Islet of Langerhans (tissue), 1 donor: ENCODE results near the gene NFATC3.

Experiments
- FAIRE-seq: peaks from one replicate; lab custom pipeline; 2011; peaks lifted over from hg19 to GRCh38; lab: Jason Lieb, UNC

NFATC3 gene

DNA sequence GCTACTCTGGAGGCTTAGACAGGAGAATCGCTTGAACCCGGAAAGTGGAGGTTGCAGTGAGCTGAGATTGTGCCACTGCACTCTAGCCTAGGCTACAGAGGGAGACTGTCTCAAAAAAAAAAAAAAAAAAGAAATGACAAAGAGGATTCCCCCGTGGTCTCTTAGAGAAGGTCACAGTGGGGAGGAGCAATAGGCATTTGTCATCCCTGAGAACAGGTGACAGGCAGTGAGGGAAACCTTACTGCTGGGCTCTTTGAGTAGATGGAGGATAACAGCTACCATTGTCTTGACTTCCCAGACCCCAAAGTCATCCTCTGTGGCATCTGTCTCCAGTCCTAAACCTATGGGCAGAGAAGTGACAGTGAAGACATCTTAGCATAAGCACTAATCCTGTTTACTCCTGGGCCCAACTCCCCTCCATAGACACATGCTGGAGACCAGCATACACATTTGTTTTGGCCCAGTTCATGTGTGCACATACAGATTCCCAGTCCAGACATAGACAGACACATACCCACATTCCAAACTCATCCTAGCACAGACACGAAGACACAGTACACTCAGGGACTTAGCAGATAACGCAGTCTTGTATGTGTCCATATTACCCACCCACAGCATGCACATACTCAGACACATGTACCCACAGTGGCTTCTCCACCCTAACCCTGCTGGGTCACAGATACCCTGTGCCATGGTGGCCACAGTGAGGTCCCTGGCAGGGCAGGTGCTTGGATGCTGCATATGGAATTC lies 148.1 kb downstream of the NFATC3 start:
- no peak for FAIRE-seq

DNA sequence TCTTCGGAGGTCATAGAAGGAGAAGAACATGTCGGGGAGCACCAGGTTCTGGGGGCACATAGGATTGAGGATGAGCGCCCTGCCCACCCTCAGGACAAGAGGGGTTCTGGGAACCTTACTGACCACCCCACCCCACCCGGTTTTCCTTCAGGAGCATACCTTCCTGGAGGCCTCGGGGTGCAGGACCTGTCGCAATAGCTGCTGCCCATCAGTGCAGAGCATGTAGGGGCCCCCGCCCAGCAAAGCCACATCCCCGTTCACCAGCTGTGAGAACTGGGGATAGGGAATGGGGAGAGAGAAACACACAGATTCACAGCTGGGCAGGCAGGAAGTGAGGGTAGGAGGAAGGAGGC lies 148.6 kb downstream of the NFATC3 start:
- no peak for FAIRE-seq

DNA sequence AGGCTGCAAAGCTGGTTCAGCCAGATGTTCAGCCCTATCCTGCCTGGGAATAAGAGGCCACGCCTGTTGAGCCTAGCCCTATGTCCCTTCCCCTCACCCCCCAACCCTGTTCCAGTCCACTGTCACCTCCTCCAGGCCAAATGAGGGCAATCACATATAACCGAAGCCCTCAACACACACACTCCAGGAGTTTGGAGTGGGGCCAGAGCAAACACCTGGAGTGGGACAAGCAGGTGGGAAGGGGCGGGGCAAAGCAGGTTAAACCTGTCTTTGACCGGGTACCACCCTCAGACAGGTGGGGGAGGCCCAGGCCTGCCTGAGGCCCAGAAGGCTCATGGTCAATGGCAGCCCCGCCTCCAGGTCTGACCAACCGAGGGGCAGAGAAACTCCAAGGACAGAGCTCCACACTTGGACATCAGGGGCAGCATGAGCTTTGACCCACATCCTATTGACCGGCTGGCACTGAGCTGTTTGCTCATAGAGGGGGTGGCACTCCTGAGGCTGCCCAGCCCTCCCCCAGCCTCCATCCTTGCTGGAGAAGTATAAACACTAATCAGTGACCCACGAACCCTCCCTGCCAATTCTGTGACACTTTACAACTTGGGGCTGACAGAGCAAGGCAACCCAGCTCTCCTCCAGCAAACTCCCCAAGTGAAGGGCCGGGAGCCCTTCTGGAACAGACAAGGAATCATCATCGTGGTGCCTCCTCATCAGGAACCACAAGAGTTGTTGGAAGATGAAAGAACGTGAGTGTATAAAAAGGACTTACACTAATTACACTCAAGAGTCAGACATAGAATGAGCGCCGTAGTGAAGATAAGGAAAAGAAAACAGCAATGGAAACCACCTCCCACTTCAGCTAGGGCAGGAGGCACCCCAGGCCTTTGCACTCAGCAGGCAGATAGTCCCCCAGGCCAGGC lies 149.3 kb downstream of the NFATC3 start:
- FAIRE-seq: no peak

DNA sequence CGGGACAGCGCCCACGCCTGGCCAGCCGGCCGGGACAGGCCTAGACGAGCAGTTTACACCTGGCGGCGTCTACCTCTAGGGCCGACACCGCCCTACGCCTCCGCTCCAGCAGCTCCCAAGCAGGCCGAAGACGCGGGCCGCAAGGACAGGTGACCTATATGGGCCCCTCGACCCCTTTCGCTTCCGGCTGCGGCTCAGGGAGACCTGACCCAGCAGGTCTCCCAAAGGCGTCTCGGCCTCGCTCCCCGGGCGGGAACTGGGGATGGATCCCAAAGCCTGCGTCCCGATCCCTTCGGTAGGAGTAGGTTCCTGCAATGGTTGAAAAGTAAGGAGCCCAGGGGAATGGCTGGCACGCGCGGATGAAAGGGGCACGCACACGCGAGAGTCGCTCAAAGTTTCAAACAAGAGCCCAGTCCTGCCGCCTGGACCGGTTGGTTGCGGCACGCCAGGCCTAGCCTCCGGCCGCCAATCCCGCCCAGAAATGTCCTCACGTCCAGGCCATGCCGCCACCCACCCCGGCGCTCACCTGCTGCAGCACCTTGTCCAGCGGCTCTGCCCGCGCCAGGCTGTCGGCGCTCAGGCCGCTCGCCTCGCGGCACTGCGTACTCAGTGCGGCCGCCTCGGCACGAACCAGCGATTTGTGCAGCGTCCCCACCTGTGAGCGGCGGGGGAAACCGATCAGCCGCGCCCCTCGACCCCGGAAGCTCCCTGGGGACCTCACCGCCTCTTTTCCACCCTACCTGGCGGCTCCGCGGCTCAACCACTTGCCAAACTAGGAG lies 150.1 kb downstream of the NFATC3 start:
- FAIRE-seq: no peak

DNA sequence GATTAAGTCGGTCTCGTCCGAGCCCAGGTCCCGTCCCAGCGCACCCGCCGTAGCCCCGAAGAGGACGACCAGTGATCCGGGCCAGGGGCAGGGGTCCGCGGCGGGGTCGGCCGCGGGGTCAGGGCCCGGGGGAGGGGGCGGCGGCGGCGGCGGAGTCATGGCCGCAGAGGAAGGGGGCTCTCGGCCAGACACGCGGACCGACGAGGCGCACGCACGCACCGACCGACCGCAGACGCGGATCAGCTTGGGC lies 150.6 kb downstream of the NFATC3 start, which contains the start of gene ESRP2:
Gene ESRP2 (minus strand): TSS at position 241 of the 250 bp plus-strand sequence. CDS start 82 bp downstream, at position 159.
- FAIRE-seq: no peak

DNA sequence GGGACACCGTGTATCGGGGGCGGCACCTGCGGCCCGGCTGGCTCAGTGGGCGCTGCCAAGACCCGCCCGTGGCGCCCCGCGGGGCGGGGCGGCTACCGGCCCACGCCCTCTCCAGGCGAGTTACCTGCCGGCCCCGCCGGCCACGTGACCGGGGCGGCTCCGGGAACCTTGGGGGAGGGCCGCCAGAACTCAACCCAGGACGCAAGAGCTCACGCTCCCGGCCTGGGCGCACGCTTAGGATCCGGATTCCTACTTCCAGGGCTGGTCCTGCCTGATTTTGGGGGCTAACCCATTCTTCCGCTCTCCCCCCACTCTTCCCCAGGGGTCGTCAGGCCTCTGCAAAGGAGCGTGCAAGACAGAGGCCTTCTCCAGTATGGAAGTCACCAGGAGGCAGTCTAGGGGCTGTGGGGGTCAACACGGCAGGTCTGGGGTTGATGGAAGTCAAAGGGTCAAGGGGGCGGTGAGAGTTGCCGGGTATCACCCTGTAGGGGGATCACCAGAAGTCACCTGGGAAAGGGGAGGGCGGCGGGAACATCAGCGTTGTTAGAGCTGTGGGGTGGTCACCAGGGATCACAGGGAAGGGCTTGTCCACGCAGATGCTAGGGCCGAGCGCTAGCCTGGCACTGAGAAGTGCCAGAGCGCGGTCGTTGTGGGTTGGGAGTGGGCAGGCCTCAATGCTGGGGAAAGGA lies 151.1 kb downstream of the NFATC3 start:
- FAIRE-seq: no peak

DNA sequence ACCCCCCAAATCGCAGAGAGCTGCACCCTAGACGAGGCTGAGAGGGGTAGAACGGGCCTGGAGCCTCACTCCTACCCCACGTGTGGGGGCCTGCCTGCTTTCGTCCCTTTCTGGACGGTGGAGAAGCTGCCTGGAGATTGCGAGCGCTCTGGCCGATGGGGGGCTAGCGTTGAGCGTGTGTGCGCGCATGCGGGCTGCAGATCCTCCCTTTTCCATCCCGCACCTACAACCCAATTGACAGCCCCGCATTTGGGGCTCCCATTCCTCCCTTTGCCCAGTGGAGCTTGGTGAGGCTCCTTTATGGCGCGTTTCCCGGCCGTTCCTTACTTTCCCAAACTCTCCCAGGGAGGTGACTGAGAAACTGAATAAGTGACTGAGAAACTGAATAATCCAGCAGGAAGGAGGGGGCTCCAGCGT lies 151.7 kb downstream of the NFATC3 start:
- FAIRE-seq: no peak

DNA sequence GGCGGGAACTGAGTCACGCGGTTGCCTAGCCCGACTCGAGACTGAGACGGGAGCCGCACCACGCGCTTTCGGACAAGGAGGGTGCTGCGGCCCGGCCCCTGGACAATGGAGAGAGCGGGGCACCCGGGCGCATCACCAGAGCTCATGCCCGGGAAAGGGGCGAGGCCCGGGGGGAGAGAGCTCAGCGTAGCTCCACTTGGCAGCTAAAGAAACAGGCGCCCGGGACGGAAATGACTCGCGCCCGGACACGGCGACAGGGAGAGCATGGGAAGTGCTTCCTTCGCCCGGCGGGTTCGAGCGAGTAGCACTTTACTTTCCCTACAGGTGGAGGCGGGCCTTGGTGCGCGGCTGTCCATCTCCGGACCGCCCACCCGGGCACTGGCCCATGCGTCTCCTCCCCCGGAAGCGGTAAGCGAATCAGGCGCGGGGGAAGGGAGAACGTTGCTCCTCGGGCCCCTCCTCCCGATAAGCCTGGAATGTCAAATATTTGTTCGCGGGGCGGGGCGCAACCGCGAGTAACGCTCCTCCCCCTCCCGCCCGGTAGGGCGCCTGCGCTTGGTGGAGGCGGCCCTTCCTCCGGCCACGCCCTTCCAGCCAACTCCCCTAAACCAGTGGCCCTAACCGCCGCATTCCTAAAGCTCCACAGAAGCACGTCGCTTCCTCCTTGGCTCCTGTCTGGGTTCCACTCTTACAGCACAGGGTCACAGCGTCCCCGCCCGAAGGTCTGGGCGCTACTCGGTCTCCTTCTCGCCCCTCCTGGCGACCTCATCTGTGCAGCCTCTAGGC lies 152.3 kb downstream of the NFATC3 start:
- no peak for FAIRE-seq

DNA sequence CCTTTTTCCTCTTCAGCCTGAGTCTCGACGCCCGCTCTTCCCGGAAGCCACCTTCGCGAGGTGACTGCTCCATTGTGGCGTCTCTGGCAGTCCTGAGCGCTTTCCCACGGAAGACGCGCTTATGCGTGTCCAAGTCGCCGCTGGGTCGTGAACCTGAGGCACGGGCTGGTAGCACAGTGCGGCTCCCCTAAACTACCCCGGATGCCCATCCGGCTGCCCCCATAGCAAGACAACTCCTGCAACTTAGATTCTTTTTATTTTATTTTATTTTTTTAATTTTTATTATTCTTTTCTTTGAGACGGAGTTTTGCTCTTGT lies 152.8 kb downstream of the NFATC3 start:
- FAIRE-seq: no peak

DNA sequence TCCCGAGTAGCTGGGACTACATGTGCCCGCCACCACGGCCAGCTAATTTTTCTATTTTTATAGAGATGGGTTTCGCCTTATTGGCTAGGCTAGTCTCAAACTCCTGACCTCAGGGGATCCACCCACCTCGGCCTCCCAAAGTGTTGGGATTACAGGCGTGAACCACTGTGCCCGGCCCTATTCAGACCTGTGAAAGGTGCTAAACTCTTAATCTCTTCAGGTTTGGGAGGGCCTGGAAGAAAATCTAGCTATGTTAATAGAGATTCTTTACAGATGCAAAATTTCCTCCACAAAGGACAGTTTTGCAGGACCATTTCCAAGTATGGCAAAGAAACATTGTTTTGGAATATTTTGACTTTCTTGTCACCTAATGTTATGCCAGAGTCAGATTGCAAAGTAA lies 156.9 kb downstream of the NFATC3 start:
- FAIRE-seq: no peak

DNA sequence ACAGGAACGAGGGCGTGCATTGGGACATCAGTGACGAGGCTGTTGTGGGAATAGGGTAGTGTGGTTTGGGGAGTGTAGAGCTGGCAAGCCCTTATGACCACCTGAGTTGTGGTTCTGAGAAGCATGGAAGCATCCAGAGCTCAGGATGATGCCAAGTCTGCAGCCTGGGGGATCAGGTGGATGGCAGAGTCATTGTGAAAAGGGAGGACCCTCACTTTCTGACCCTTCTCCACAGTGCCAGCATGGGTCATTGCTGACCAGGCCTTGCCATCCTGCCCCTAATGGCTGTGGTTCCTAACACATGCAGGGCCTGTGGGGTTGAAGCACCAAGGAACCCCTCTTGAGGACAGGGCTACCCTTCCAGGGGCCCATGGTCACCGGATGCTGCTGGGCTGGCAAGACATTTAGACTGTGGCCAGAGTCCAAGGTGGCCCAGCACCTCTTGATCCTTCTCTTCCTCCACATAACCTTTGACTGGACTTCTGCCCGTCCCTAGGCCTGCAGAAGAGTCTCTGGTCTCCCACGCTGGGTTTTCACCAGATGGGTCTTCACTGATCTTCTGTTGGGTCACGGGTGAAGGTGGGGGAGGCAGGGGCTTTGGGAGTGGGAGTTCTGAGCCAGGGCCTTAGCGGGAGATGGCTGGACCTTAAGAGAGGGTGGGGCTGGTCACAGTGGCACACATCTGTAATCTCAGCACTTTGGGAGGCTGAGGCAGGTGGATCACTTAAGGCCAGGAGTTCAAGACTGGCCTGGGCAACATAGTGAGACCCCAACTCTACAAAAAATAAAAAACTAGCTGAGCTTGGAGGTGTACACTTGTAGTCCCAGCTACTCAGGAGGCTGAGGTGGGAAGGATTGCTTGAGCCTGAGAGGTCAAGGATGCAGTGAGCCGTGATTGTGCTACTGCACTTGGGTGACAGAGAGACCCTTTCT lies 158.0 kb downstream of the NFATC3 start:
- no peak for FAIRE-seq

DNA sequence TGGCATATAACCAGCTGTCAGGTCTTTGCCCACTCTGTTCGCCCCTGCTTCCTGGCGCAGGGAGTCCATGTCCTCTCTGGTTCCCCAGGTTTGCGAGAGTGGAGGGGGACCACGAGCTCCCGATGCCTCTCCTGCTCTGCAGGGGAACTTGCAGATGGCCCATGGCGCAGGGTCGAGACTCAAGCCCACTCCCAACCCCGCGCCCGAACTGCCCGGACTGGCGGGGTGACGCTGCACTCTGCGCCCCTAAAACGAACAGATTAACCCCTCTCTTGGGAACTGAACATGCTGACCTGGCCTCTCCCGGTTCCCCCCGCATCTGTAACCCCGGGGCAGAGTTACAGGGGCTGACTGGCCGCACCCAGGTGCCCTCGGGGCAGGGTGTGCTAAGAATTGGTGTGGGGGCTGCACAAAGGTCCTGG lies 159.3 kb downstream of the NFATC3 start:
- no peak for FAIRE-seq

DNA sequence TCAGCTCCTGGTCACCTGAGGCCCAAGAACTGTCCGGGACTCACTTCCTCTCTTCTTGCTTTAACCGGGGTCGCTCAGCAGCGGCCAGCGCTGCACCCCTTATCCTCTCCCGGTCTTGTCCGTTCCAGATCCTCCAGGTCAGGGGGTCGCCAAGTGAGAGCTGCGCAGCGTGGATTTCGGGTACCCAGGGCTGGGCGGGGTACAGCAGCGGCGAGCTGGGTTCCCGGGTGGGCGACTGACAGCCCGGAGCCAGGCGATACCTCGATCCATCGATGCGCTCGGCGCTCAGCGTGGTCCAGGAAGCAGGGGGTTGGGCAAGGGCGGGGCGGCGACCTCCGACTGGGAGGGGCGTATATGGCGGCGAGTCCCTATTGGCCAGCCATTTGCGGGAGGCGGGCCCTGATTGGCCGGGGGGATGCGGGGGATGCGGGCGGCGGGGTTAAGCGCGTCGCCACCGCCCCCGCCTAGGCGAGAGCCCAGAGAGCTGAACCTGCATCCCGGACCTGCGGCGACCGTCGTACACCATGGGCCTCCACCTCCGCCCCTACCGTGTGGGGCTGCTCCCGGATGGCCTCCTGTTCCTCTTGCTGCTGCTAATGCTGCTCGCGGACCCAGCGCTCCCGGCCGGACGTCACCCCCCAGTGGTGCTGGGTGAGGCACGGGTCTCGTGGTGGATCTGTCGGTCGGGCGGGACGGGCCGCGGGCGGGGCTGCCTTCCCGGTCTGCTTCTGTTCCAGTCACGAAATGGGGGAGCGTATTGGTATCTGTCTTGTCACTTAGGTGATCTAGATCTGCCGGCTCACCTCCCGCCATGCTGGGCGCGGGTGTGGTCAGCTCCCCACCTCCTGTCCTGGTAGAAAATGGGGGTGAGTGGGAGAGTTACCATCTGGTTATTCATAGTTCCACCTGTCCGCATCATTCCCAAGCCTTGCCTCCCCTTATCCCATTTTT lies 160.0 kb downstream of the NFATC3 start, which contains the start of gene PLA2G15:
Gene PLA2G15 (plus strand): TSS at position 471 of the 951 bp plus-strand sequence. CDS start 54 bp downstream, at position 525.
- FAIRE-seq: no peak

DNA sequence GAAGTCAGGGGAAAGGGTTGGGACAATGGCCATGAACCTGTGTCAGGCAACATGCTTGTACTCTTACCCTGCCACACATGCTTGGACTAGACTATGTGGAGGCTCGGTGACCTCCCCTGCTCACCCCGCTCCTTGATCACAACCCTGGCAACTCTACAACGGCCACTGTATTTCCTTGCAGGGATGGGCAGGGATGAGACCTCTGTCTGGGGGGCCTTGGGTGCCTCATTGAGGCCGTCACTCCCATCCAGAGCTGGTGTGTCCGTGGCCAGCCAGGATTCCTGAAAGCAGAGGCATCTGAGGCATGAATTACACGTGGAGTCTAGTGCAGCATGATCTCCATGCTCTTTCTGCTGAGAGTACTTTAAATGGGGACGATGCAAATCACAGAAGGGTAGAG lies 161.0 kb downstream of the NFATC3 start:
- FAIRE-seq: no peak

DNA sequence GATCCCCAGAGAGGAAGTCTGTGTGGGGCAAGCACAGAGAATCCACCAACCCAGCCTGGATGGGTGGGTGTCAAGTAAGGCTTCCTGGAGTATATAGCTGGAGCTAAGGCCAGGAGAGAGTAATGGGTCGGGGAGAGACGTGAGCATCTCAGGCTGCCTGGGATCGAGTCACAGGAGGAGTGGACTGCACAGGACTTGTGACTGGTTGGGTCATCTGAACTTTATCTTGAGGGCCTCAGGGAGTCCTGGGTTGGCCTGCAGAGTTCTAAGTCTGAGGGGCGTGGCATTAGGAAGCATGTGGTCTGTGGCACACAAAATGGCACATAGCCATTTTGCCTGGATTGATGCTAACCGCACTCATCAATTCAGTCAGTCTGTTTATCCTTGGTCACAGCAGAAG lies 161.5 kb downstream of the NFATC3 start:
- no peak for FAIRE-seq

DNA sequence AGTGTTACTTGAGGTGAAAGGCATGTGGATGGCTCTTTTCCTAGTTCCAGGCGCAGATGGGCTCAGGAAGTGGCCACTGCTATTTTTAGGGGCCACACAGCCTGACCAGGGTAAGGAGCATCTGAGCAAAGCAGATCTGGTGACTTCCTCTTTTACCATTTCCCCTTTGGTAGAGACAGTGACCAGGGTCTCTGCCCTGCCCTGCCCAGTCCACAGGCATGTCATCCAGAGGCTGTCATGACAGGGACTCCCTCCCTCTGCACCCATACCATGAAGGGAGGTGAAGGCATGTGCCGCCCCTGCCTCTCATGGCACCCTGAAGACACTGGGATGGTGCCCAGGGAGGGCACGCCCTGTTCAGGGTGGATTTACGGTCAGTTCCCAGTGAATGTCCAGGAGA lies 162.2 kb downstream of the NFATC3 start:
- FAIRE-seq: no peak

DNA sequence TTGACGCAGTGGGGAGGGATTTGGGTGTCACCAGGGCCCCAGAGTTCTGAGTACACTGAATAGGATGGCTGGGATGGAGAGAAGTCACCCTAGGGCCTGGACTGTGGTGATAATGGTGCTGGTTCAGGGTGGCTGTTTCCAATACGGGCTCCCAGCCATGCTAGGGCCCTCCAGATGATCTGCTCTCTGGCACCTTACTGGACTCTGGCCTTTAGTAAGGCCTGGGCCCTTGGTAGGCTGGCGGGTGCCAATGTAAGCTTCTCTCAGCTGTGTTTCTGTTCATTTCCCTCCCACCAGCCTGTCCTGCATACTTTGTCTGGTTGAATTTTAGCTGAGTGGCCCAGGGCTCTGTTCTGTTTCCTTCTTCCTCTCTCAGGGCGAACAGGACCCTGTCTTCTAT lies 162.8 kb downstream of the NFATC3 start:
- no peak for FAIRE-seq

DNA sequence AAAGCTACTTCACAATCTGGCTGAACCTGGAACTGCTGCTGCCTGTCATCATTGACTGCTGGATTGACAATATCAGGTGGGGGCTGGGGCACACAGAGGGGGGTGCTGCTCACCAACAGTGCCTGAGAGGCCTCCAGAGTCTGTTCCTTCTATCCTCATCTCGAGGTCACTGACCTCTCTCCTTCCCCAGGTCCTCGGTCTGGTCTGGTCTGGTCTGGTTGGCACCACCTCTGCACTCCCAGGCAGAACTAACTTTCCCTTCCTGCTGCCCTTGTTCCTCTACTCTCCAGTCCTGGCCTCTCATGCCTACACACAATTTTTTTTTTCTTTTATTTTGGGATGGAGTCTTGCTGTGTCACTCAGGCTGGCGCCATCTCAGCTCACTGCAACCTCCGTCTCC lies 164.2 kb downstream of the NFATC3 start:
- no peak for FAIRE-seq

DNA sequence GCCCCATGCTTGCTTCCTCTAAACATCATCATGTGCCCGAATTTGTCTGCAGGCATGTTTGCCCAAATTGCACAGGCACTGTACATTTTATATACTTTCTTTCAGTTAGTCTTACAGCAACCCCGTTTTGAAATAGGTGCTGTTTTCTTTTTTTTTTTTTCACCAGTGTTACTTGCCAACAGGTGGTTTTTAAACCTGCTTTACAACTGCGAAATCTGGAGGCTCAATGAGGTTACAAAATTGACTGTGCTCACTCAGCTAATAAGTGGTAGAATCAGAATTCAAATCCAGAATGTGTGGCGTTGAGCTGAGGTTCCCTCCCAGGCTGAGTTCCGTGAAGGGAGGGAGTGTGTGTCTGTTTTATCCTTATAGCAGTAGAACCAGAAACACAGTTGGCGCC lies 165.8 kb downstream of the NFATC3 start:
- no peak for FAIRE-seq
